GM12892 (cell line): ENCODE measurements around the gene SLCO2A1.

Experiments used
- DNase-seq: peaks from one replicate; pipeline ENCODE4 v3.0.0; 2011; ENCODE audit not compliant: insufficient read length
- FAIRE-seq: peaks from 2 replicates; lab custom pipeline; 2011; peaks lifted over from hg19 to GRCh38; lab: Jason Lieb, UNC
- POLR2A ChIP-seq: IDR thresholded peaks from 2 replicates; pipeline ENCODE4 v1.6.1; 2011; ENCODE audit warnings: low read depth, low read length, control low read depth
- POLR2AphosphoS5 ChIP-seq: IDR thresholded peaks from 2 replicates; pipeline ENCODE4 v1.6.1; 2011; ENCODE audit warnings: low read depth, low read length, control low read depth
- TAF1 ChIP-seq: IDR thresholded peaks from 2 replicates; pipeline ENCODE4 v1.6.1; 2011; ENCODE audit warnings: low read depth, mild to moderate bottlenecking, control low read depth, low read length, borderline replicate concordance

SLCO2A1 gene

DNA sequence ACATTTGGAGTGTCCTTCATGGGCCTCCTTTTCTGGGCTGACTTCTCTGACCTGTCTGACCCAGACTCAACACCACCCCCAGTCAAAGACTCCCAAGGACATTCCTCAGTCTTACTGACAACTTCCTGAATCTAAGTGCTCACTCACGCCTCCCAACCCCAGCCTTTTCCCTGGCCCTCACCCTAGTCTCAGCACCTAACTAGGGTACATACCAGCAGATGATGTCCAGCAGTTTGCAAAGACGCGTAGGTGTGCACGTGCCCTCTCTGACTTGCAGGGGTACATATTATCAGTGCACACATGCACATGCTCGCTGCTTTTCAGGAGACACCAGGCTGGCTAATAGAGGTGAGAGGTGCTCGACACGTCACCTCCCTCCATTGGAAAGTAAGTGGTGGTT lies 38.7 kb upstream of the SLCO2A1 start:
- DNase-seq (no peak), FAIRE-seq (no peak)
- no peak for TF ChIP-seq POLR2AphosphoS5

DNA sequence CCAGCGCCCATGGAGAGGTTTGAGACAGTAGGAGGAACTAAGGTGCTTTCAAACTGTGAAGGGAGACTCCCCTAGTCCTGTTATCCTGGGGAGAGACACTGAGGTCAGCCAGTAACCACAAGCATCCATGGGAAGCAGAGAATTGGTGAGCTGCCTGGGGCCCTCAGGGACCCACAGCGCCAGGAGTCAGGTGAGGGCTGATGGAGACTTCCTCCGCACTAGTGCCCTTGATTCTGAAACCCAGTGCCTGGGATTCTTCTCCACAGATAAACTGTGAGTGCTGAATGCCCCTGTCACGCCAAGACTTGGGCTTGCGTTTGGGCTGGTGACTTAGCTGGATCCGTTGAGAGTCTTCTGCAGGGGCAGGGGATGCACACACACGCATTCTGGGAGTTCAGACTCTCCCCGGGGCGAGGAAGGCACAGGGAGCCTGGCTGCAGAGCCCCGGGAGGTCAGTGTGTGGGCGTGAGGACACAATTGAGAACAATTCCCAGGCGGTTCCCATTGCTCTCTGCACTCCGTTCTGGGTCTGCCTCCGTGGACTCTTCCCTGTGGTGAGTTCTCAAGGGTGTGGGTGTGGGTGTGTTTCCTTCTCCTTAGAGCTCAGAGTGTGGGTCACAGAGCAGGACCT lies 37.9 kb upstream of the SLCO2A1 start:
- FAIRE-seq (no peak), DNase-seq (no peak)
- TF ChIP-seq POLR2A = no peak

DNA sequence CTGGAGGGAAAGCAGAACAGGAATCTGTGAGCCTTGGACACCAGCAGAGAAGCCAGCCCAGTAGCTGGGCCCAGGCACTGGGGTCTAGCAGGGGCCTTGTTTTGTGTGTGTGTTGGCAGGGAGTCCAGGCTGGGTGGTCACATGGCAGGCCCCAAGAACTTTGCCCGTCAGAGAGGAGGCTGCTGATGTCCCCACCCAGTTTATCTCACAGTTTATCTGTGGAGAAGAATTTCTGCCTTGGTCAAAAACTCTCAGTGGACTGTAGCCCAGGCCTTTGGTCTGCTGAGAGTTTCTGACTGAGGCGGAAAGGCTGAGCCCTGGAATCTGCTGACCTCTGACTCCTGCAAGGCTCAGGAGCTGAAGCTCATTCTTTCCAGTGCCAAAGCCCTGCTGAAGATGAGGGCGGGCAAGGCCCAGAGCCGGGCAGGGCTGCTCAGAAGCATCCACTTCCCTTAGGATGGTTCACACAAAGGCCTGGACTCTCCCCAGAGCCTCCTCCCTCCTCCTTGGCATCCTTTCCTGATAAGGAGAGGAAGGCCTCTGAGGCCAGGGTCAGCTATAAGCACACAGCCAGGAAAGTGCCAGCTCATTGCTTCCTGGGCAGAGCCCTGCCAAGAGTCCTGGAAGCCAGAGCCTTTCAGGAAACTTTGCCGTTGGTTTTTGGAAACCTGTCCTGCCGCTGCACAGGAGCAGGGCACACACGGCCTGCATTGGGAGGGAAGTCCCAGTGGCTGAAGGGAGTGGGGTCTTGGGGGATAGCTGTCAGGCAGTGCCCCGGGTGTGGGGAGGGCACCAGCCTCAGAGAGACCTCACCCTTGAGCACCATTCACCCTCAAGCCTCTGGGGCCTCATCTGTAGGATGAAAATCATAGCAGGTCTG lies 37.2 kb upstream of the SLCO2A1 start:
- DNase-seq (no peak), FAIRE-seq (no peak)

DNA sequence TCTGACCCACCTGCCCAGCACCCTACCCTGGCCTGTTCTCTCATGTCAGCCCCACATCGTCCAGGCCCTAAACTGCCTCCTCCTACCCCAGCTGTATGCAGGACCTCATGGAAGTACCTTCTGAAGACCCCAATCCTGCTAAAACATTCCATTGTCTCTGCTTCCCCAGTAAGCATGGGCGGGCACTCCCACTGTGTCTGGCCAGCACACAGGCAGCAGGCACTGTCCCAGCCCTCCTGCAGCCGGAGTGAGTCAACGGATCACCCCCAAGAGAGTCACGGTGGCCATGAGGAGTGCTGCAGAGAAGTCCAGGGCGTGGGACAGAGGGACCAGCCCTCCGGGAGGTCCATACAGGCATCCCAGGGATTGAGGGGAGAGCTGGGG lies 36.4 kb upstream of the SLCO2A1 start:
- no peak for TF ChIP-seq TAF1
- no peak for TF ChIP-seq POLR2A
- no peak for TF ChIP-seq POLR2AphosphoS5
- FAIRE-seq = no peak
- DNase-seq = no peak

More for the DNA sequence above, 37.2 kb upstream of the SLCO2A1 start:
- TF ChIP-seq TAF1 = no peak
- no peak for TF ChIP-seq POLR2A
- TF ChIP-seq POLR2AphosphoS5 = no peak

DNA sequence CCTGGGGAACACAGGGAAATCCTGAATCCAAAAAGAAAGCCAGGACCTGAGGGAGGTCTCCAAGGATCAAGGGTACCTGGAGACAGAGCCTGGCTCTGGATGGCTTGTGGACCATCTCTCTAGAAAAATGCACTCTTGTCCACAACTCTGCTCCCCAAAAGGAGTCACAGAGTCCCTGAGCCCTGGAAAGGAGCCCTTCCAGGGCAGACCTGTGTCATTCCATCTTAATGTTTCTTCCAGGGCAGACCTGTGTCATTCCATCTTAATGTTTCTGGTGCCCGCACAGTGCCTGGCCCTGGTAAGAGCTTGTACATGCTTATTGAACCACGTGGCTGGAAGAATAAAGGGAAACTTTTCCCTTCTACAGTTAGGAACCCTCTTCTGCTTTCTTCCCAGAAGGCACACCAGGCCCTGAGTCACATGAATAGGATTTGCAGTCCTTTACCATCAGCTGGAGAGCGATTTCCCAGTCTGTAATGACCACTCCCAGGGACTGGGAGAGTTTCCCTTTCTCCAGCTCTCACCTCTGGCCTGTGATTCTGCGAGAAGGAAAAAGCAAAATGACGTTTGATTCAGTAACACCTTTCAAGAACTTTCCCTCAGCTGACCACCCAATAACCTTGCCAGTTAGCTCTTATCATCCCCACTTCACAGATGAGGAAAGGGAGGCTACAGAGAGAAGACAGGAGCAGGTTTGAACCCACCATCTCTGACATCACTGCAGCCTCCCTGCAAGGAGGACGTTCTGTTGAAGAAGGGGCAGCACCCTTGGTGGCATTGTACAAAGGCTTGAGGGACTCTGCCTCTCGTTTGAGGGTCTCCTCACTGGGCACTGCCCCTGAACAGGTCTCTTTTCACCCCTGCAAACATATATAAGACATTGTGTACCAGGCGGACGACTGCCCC lies 35.8 kb upstream of the SLCO2A1 start:
- FAIRE-seq (no peak), DNase-seq (no peak)
- TF ChIP-seq POLR2AphosphoS5 (no peak), POLR2A (no peak), TAF1 (no peak)

DNA sequence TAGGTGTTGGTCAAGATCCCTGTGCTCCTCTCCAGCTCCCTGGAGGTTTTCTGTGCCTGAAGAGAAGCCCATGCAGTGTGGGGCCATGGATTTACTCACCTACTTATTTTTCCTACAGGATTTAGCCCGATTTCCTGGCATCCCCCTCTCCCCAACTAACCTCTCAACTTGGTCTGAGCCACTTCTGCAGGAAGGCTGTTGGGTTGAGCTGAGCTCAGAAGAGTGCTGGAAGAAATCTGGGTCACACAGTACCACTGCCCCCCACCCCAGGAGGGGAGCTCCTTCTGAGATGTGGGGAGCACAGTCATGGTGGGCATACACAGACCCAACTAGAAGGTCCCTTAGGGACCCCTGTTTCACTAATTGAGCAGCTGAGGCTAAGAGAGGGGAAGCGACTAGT lies 34.4 kb upstream of the SLCO2A1 start:
- FAIRE-seq = no peak
- no peak for DNase-seq
- no peak for TF ChIP-seq POLR2AphosphoS5
- TF ChIP-seq TAF1 = no peak
- TF ChIP-seq POLR2A = no peak

DNA sequence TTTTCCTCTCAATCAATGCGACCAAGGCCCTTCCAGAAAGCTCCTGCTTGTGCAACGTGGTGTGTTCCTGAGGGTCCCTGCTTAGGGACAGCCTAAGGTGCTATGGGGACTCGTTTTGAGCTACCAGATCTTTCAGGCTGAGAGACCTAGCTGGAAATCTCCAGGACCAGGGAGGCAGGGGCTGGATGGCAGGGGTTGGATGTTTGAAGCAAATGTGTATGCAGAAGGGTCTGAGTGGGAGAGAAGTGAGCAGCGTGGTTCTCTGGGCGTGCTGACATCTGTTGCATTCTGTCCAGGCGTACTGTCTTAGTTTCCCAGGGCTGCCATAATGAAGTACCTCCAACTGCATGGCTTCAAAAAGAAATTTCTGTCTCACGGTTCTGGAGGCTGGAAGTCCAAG lies 31.7 kb upstream of the SLCO2A1 start:
- TF ChIP-seq POLR2AphosphoS5 (no peak), POLR2A (no peak), TAF1 (no peak)
- no peak for DNase-seq
- FAIRE-seq = no peak

DNA sequence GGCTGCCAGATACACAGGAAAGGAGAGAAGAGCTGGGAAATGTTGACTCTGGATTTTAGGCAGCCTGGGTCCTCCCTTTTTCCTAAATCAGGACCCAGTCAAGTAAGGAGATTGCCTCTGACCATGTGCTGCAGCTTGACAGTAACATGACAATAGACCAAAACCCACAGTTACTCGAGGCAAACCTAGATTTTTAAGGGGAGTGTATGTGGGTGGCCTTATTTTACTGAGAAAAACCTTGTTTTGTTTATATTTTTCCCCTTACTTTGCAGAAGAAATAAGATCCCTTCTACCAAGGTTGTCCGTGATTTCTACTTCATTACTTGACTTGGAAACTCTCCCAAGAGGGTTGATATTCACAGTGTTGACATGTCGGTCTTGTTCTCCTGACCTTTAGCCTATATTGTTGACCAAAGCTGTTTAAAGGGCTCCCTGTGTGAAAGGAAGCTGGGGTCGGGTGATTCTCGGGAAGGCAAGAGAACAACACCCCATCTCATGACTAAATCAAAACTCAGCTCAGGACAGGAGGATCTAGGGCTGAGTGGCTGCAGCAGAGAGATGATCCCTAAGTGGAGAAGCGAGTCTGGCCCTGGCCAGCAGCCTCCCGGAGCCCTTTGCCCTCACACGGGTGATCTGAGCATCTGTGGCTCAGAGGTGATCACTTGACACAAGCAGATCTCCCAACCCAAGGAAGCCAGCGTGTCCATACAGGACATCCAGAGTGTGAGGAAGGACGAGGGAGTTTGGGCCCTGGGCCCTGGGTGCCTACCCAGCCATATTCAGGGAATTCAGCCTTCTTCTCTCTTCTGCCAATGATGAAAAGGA lies 31.0 kb upstream of the SLCO2A1 start:
- no peak for DNase-seq
- TF ChIP-seq POLR2A = no peak
- no peak for TF ChIP-seq TAF1
- TF ChIP-seq POLR2AphosphoS5 = no peak
- FAIRE-seq = no peak

DNA sequence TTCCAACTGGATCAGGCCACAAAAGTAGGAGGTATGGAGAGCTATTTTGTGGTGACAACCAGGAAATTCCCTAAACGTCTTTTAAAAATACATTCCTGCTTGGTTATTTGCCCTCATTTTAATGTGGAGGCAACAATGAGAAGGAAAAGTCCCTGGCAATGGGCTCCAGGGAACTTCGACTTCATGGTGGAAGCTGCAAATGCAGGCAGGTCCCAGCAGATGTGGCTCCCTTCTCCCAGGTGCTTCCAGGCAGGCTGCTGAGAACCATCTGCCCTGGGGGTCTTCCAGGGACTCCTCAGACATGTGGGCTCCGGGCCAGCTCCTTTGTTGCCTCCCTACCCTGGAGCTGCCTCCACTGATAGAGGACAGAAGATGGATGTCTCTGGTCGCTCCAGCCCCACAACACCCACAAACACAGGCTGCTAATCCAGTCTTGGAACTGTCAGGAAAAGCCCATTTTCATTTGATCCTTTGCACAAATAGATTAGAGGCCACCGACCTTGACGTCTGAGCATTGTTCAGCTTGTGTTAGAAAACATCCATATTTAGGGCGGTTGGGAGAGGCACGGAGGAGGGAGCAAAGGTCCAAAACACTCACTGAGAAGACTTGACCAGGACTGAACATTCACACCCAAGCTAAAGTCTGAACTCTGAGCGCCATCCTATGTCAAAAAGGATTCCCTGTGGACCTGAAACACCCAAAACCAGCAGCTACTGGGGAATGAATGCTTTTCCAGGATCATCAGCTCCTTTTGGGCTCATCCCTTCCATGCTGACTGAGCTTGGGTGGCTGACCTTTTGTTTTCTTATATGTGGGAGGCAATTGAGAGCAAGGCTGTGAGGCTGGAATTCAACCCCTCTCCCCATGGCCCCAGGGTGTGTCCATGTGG lies 30.2 kb upstream of the SLCO2A1 start:
- TF ChIP-seq TAF1 (no peak), POLR2AphosphoS5 (no peak), POLR2A (no peak)
- DNase-seq (no peak), FAIRE-seq (no peak)

DNA sequence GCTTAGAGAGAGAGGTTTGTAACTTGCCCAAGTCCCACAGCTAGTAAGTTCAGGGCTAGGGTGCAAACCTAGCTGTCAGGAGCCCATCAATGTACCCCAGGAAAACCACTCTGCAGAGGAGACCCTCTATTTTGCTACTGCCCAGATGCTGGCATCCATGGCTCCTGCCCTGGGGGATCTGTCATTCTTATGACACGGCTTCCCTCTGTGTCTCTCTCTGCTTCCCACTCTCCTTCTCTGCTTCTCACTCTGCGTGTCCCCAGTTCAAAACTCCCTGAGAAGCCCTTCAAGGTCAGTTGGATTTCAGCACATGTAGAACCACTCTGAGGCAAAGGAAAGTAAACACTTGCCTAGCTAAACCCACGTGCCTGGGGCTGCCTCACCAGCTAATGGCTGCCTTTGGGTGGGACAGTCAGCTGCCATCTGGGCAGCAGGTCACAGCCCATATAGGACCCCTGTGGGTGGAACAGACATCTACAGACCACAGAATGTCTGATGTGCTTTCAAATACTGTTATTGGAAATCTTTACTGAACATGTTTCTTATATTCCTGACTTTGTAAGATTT lies 29.4 kb upstream of the SLCO2A1 start:
- no peak for TF ChIP-seq POLR2A
- no peak for TF ChIP-seq TAF1
- TF ChIP-seq POLR2AphosphoS5 = no peak
- FAIRE-seq (no peak), DNase-seq (no peak)
